Stimulated activated CD8-positive, alpha-beta memory T cell treated with anti-CD3 and anti-CD28 coated beads, Interleukin-2, amount 100 ng/mL, for 48 hours (primary cell): ENCODE data around the gene C1orf122.

Experiments
- DNase-seq, 2 donors: peaks; one replicate each; pipeline ENCODE4 v3.0.0-alpha.2; 2020; ENCODE audit warnings: low read depth in 2 of 2

C1orf122 gene

GRCh38 chr1:37797750-37798345 is 9.7 kb upstream of the C1orf122 start:
- no peak for DNase-seq

GRCh38 chr1:37802439-37802838 is 5.2 kb upstream of the C1orf122 start:
- DNase-seq = no peak

GRCh38 chr1:37807220-37807554 is 403 bp upstream of the C1orf122 start:
- DNase-seq = no peak

GRCh38 chr1:37808369-37809319 is 1.1 kb downstream of the C1orf122 start:
- peak; percentile 26 to 30 for DNase-seq

- no peak for DNase-seq
These were observed 2.4 kb downstream of the C1orf122 start for GRCh38 chr1:37809942-37810341.

GRCh38 chr1:37811027-37811655 is 3.6 kb downstream of the C1orf122 start:
- peak in 1 of 2 donors; percentile 48 for DNase-seq

GRCh38 chr1:37813529-37814145 is 6.0 kb downstream of the C1orf122 start:
- DNase-seq = no peak

- DNase-seq = no peak
These were observed 6.7 kb downstream of the C1orf122 start for GRCh38 chr1:37814252-37814651.

- no peak for DNase-seq
These were observed 9.9 kb downstream of the C1orf122 start for GRCh38 chr1:37817481-37817880.

- no peak for DNase-seq
These were observed 13.9 kb downstream of the C1orf122 start for GRCh38 chr1:37821481-37821880.

- DNase-seq = no peak
These were observed 15.6 kb downstream of the C1orf122 start for GRCh38 chr1:37822906-37823815.

GRCh38 chr1:37824001-37824400 is 16.4 kb downstream of the C1orf122 start:
- no peak for DNase-seq

- DNase-seq = no peak
These were observed 17.9 kb downstream of the C1orf122 start for GRCh38 chr1:37825506-37825905.

GRCh38 chr1:37828410-37829074 is 21.0 kb downstream of the C1orf122 start:
- no peak for DNase-seq

GRCh38 chr1:37831109-37831508 is 23.5 kb downstream of the C1orf122 start:
- no peak for DNase-seq

GRCh38 chr1:37831809-37832208 is 24.2 kb downstream of the C1orf122 start:
- DNase-seq = no peak

- no peak for DNase-seq
These were observed 29.2 kb downstream of the C1orf122 start for GRCh38 chr1:37836788-37837187.

GRCh38 chr1:37839676-37840075 is 32.1 kb downstream of the C1orf122 start:
- DNase-seq = no peak

GRCh38 chr1:37840711-37841110 is 33.1 kb downstream of the C1orf122 start:
- DNase-seq = no peak

GRCh38 chr1:37841652-37842051 is 34.1 kb downstream of the C1orf122 start:
- DNase-seq = no peak

GRCh38 chr1:37844536-37844935 is 36.9 kb downstream of the C1orf122 start:
- no peak for DNase-seq
